Lower lobe of right lung (tissue), 2 donors: ENCODE results near the gene ATP5PD. TPM values are rescaled to one million over a fixed set of nuclear protein-coding genes. Genes with fewer than 3 reads are reported as not detected.

ENCODE experiments used
- ATAC-seq, 2 donors: fragments of 200-7000 bp; cut with Tn5 transposase; one replicate each; pipeline ENCODE4 v1.9.1; 2020 to 2022; ENCODE audit warnings: mild to moderate bottlenecking in 2 of 2, moderate library complexity in 2 of 2
- DNase-seq: peaks from one replicate; pipeline ENCODE4 v3.0.0-alpha.2; 2020
- H3K27ac ChIP-seq: fragments of 200-600 bp; one replicate; pipeline ENCODE4 v1.8.0; 2022
- H3K27me3 ChIP-seq: fragments of 200-600 bp; one replicate; pipeline ENCODE4 v1.8.0; 2022; ENCODE audit warnings: low read depth
- H3K36me3 ChIP-seq: fragments of 200-600 bp; one replicate; pipeline ENCODE4 v1.8.0; 2022; ENCODE audit warnings: mild to moderate bottlenecking
- H3K4me1 ChIP-seq: fragments of 200-600 bp; one replicate; pipeline ENCODE4 v1.8.0; 2022
- H3K4me3 ChIP-seq: fragments of 200-600 bp; one replicate; pipeline ENCODE4 v1.8.0; 2022; ENCODE audit warnings: mild to moderate bottlenecking
- H3K9me3 ChIP-seq: fragments of 200-600 bp; one replicate; pipeline ENCODE4 v1.8.0; 2022
- CTCF ChIP-seq: fragments of 200-600 bp; IDR thresholded peaks from one replicate; pipeline ENCODE4 v1.8.0; 2022; ENCODE audit warnings: antibody characterized with exemption, mild to moderate bottlenecking
- intact Hi-C: fragments of 100-400 bp; cut with DNase I; formaldehyde crosslinking; loops from one replicate; pipeline ENCODE4 v1.11.0; 2022
- long read RNA-seq: library from polyadenylated mRNA; unstranded; transcript quantifications from one replicate; pipeline ENCODE4 v2.0.0, GENCODE V29; 2021
- total RNA-seq: library from RNA; stranded (reverse); fragmentation: NEBNext Ultra II Directional; extraction: Animal tissue kit (Norgen Biotek cat#: 25700); gene quantifications from one replicate; pipeline ENCODE4 v1.2.1, GENCODE V29; 2021
- donor health status: DM: no; HTN: yes; CAD: no; lungs with severe emphysema.

The ATP5PD gene
- 171 TPM for total RNA-seq
- long read RNA-seq, transcript ATP5PD-201 (6 exons, 603 nt), result major isoform, 72 of 79 reads
- long read RNA-seq, partial matches to known transcripts, result 2 of 79 reads
- long read RNA-seq, other reads (novel, unspliced or antisense), result 5 of 79 reads

GRCh38 chr17:75046407-75047289 is at the start of gene ATP5PD, which contains the start of gene KCTD2:
ATP5PD (minus strand) TSS chr17:75046969; CDS start chr17:75042650, 4,319 bp downstream.
KCTD2 (plus strand) TSS chr17:75047225; CDS start chr17:75047251, 26 bp downstream.
- DNase-seq (peak; percentile 96), ATAC-seq (peak; percentile 99 to 100)
- Histone ChIP-seq H3K9me3 (no peaks in the 10 kb centered on the region), H3K27ac (peak within 1 kb of the TSS; percentile 98), H3K4me1 (peaks cover 23% of the 10 kb centered on the region), H3K36me3 (peaks cover 36% of the 10 kb centered on the region), H3K4me3 (peak within 1 kb of the TSS; percentile 84), H3K27me3 (no peaks in the 10 kb centered on the region)
- intact Hi-C loops, result no loop called here
- peak; percentile 8 for TF ChIP-seq CTCF

GRCh38 chr17:75096082-75096625 is 49.4 kb upstream of the ATP5PD start:
- ATAC-seq (peak; percentile 94), DNase-seq (peak; percentile 92)
- Histone ChIP-seq H3K36me3 (peaks cover 38% of the 10 kb centered on the region), H3K27me3 (no peaks in the 10 kb centered on the region), H3K27ac (peak overlapping the region; percentile 77), H3K9me3 (no peaks in the 10 kb centered on the region), H3K4me3 (no peak overlapping the region), H3K4me1 (peaks cover 48% of the 10 kb centered on the region)
- no peak for TF ChIP-seq CTCF
- intact Hi-C loops, result no loop called here

GRCh38 chr17:75094871-75095399 is 48.2 kb upstream of the ATP5PD start:
- TF ChIP-seq CTCF, result no peak
- H3K27ac ChIP-seq, result peak overlapping the region; percentile 77
- H3K4me1 ChIP-seq, result peaks cover 60% of the 10 kb centered on the region

GRCh38 chr17:75093548-75094158 is 46.9 kb upstream of the ATP5PD start:
- intact Hi-C loops, result no loop called here
- Histone ChIP-seq H3K9me3 (no peaks in the 10 kb centered on the region), H3K27me3 (no peaks in the 10 kb centered on the region), H3K4me3 (no peak overlapping the region), H3K36me3 (peaks cover 16% of the 10 kb centered on the region), H3K4me1 (peaks cover 73% of the 10 kb centered on the region), H3K27ac (peak overlapping the region; percentile 76)
- TF ChIP-seq CTCF, result no peak
- peak; percentile 59 for DNase-seq
- ATAC-seq, result no peak

More at GRCh38 chr17:75094871-75095399, 48.2 kb upstream of the ATP5PD start:
- ATAC-seq (no peak), DNase-seq (no peak)
- H3K4me3 ChIP-seq, result no peak overlapping the region
- H3K9me3 ChIP-seq, result no peaks in the 10 kb centered on the region
- intact Hi-C loops, result no loop called here
- peaks cover 29% of the 10 kb centered on the region for H3K36me3 ChIP-seq
- no peaks in the 10 kb centered on the region for H3K27me3 ChIP-seq

GRCh38 chr17:75091855-75092327 is 45.1 kb upstream of the ATP5PD start:
- Histone ChIP-seq H3K4me1 (peaks cover 85% of the 10 kb centered on the region), H3K9me3 (no peaks in the 10 kb centered on the region), H3K27me3 (no peaks in the 10 kb centered on the region), H3K36me3 (peaks cover 5% of the 10 kb centered on the region), H3K4me3 (peak overlapping the region; percentile 30), H3K27ac (peak overlapping the region; percentile 76)
- DNase-seq, result no peak
- intact Hi-C loops, result no loop called here
- no peak for TF ChIP-seq CTCF
- ATAC-seq, result no peak
